HG02678 (cell line): ENCODE data around the gene SLC39A11.

Source experiments
- ATAC-seq: cut with Tn5 transposase; IDR thresholded peaks from one replicate; pipeline ENCODE4 v1.9.1; 2021; ENCODE audit warnings: mild to moderate bottlenecking, moderate library complexity; ENCODE audit not compliant: unreplicated experiment

The SLC39A11 gene

GRCh38 chr17:72702136-72702735 lies 390.3 kb downstream of the SLC39A11 start:
- no peak for ATAC-seq

GRCh38 chr17:72700226-72700625 lies 392.3 kb downstream of the SLC39A11 start:
- ATAC-seq: no peak

- no peak for ATAC-seq
Observed at GRCh38 chr17:72699545-72699944, 392.9 kb downstream of the SLC39A11 start.

- ATAC-seq: no peak
Observed at GRCh38 chr17:72697602-72698146, 394.8 kb downstream of the SLC39A11 start.

- ATAC-seq: no peak
Observed at GRCh38 chr17:72696721-72697120, 395.8 kb downstream of the SLC39A11 start.

- ATAC-seq: no peak
Observed at GRCh38 chr17:72696156-72696555, 396.3 kb downstream of the SLC39A11 start.

- no peak for ATAC-seq
Observed at GRCh38 chr17:72693956-72694355, 398.5 kb downstream of the SLC39A11 start.

- ATAC-seq: no peak
Observed at GRCh38 chr17:72693151-72693878, 399.2 kb downstream of the SLC39A11 start.

- no peak for ATAC-seq
Observed at GRCh38 chr17:72692676-72693075, 399.8 kb downstream of the SLC39A11 start.

GRCh38 chr17:72691586-72691985 lies 400.9 kb downstream of the SLC39A11 start:
- ATAC-seq: no peak

- no peak for ATAC-seq
Observed at GRCh38 chr17:72691017-72691416, 401.5 kb downstream of the SLC39A11 start.

- ATAC-seq: no peak
Observed at GRCh38 chr17:72687886-72688285, 404.6 kb downstream of the SLC39A11 start.

GRCh38 chr17:72684405-72685020 lies 408.0 kb downstream of the SLC39A11 start:
- no peak for ATAC-seq

GRCh38 chr17:72683506-72684404 lies 408.7 kb downstream of the SLC39A11 start:
- ATAC-seq: no peak

- no peak for ATAC-seq
Observed at GRCh38 chr17:72682605-72683004, 409.9 kb downstream of the SLC39A11 start.

- ATAC-seq: no peak
Observed at GRCh38 chr17:72681844-72682243, 410.6 kb downstream of the SLC39A11 start.

- ATAC-seq: no peak
Observed at GRCh38 chr17:72677714-72678390, 414.6 kb downstream of the SLC39A11 start.

GRCh38 chr17:72677108-72677507 lies 415.4 kb downstream of the SLC39A11 start:
- no peak for ATAC-seq

- ATAC-seq: no peak
Observed at GRCh38 chr17:72672729-72673128, 419.8 kb downstream of the SLC39A11 start.

GRCh38 chr17:72671016-72671415 lies 421.5 kb downstream of the SLC39A11 start:
- no peak for ATAC-seq
